ENCODE data around the gene ILDR1. TPM values are rescaled to one million over a fixed set of nuclear protein-coding genes. Genes with fewer than 3 reads are reported as not detected.
"Not testable (repeated sequence)": the region's sequence is repeated elsewhere in the genome, so short reads cannot be mapped to it uniquely, and the experiment has no call there.

The ILDR1 gene
- total and polyA plus RNA-seq, 5 donors: not detected

DNA sequence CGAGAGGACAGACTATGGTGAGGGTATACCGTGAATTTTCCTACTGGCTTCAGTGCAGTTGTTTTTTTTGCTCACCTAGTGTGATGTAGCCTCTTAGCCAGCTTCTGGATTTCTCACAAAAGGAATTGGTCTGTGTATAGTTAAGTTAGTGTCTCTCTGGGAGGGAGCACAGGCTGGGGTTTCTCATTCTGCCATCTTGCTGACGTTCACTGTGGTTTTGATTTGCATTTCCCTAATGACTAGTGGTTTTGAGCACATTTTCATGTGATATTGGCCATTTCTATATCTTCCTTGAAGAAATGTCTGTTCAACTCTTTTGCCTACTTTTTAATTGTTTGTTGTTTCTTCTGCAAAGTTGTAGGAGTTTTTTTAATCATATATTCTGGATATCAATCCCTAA, 30.9 kb upstream of the ILDR1 start:
- no peak for ATAC-seq

GRCh38 chr3:122047773-122048172, 25.7 kb upstream of the ILDR1 start:
- H3K9me3 ChIP-seq (ENCODE audit: control insufficient read depth, low read length); ATAC-seq; intact Hi-C loops (cut with DNase I); H3K27me3 ChIP-seq (ENCODE audit: control insufficient read depth, insufficient read depth); H3K4me3 ChIP-seq (ENCODE audit: low read length); H3K4me1 ChIP-seq (ENCODE audit: control insufficient read depth, insufficient read depth, low read length); H3K27ac ChIP-seq (ENCODE audit: low read length); DNase-seq: not testable (repeated sequence)
- WGBS: 88% methylated on average over 11 of the region's 11 CpGs

More for the DNA sequence above, 30.9 kb upstream of the ILDR1 start:
- Histone ChIP-seq H3K4me1 (ENCODE audit: control insufficient read depth, insufficient read depth, low read length) (no peaks in the 10 kb centered on the region), H3K9me3 (ENCODE audit: control insufficient read depth, low read length) (no peaks in the 10 kb centered on the region), H3K27me3 (ENCODE audit: control insufficient read depth, insufficient read depth) (no peaks in the 10 kb centered on the region), H3K4me3 (ENCODE audit: low read length) (no peak overlapping the region), H3K27ac (ENCODE audit: low read length) (no peak overlapping the region)
- 77% methylated on average over 3 of the region's 3 CpGs for WGBS
- intact Hi-C loops (cut with DNase I): no loop called here
- DNase-seq: no peak

- intact Hi-C loops (cut with DNase I); ATAC-seq; H3K4me3 ChIP-seq (ENCODE audit: low read length); H3K27ac ChIP-seq (ENCODE audit: low read length); H3K9me3 ChIP-seq (ENCODE audit: control insufficient read depth, low read length); H3K27me3 ChIP-seq (ENCODE audit: control insufficient read depth, insufficient read depth); H3K4me1 ChIP-seq (ENCODE audit: control insufficient read depth, insufficient read depth, low read length); DNase-seq: not testable (repeated sequence)
- 85% methylated on average over 9 of the region's 16 CpGs for WGBS
Observed at GRCh38 chr3:122047296-122047695, 25.2 kb upstream of the ILDR1 start.

- H3K27me3 ChIP-seq (ENCODE audit: control insufficient read depth, insufficient read depth): no peaks in the 10 kb centered on the region
- DNase-seq (no peak), ATAC-seq (no peak)
- intact Hi-C loops (cut with DNase I): no loop called here
- no peaks in the 10 kb centered on the region for H3K4me1 ChIP-seq (ENCODE audit: control insufficient read depth, insufficient read depth, low read length)
- WGBS: 57% methylated on average over 1 of the region's 1 CpG
- H3K27ac ChIP-seq (ENCODE audit: low read length): no peak overlapping the region
- H3K9me3 ChIP-seq (ENCODE audit: control insufficient read depth, low read length): no peaks in the 10 kb centered on the region
- no peak overlapping the region for H3K4me3 ChIP-seq (ENCODE audit: low read length)
Observed at GRCh38 chr3:122033023-122033422, 11.0 kb upstream of the ILDR1 start.

DNA sequence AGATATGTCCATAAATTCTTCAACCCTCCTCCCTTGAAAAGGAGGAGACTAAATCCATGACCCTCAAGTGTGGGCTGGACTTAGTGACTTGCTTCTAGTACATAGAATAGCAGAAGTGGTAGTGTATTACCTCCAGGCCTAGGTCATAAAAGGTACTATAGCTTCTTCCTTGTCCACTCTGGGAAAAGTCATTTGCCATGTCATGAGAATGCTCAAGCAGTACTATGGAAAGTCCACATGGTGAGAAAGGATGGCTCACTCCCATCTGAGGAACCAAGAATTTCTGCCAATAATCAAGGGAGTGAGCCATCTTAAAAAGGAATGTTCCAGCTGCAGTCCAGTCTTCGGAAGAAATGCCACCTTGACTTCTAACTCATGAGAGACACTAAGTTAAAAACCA, 10.5 kb upstream of the ILDR1 start:
- Histone ChIP-seq H3K9me3 (ENCODE audit: control insufficient read depth, low read length) (no peaks in the 10 kb centered on the region), H3K4me1 (ENCODE audit: control insufficient read depth, insufficient read depth, low read length) (no peaks in the 10 kb centered on the region), H3K4me3 (ENCODE audit: low read length) (no peak overlapping the region), H3K27ac (ENCODE audit: low read length) (no peak overlapping the region), H3K27me3 (ENCODE audit: control insufficient read depth, insufficient read depth) (no peaks in the 10 kb centered on the region)
- DNase-seq (no peak), ATAC-seq (no peak)
- 92% methylated on average over 1 of the region's 1 CpG for WGBS
- intact Hi-C loops (cut with DNase I): no loop called here

DNA sequence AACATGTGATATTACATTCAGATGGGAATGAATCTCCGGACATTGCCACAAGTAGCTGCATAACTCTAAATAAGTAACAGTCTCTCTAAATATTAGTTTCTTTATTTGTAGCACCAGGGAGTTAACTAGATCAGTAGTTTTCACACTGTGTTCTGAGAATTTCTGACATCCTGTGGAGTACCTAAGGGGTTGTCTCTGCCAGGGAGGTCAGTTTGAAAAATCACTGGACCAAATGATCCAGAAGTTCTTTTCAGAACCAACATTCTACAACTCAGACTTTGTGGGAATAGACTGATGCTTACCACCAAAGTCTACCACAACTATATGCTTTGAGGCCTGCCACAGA, 9.0 kb upstream of the ILDR1 start:
- DNase-seq (no peak), ATAC-seq (no peak)
- Histone ChIP-seq H3K27ac (ENCODE audit: low read length) (no peak overlapping the region), H3K4me1 (ENCODE audit: control insufficient read depth, insufficient read depth, low read length) (no peaks in the 10 kb centered on the region), H3K9me3 (ENCODE audit: control insufficient read depth, low read length) (no peaks in the 10 kb centered on the region), H3K4me3 (ENCODE audit: low read length) (no peak overlapping the region), H3K27me3 (ENCODE audit: control insufficient read depth, insufficient read depth) (no peaks in the 10 kb centered on the region)
- intact Hi-C loops (cut with DNase I): no loop called here
- WGBS: 82% methylated on average over 1 of the region's 1 CpG

GRCh38 chr3:122030381-122031122, 8.5 kb upstream of the ILDR1 start:
- Histone ChIP-seq H3K27me3 (ENCODE audit: control insufficient read depth, insufficient read depth) (no peaks in the 10 kb centered on the region), H3K4me3 (ENCODE audit: low read length) (no peak overlapping the region), H3K27ac (ENCODE audit: low read length) (no peak overlapping the region), H3K4me1 (ENCODE audit: control insufficient read depth, insufficient read depth, low read length) (no peaks in the 10 kb centered on the region), H3K9me3 (ENCODE audit: control insufficient read depth, low read length) (no peaks in the 10 kb centered on the region)
- WGBS: 68% methylated on average over 3 of the region's 3 CpGs
- intact Hi-C loops (cut with DNase I): no loop called here
- DNase-seq (no peak), ATAC-seq (no peak)

- Histone ChIP-seq H3K27me3 (ENCODE audit: control insufficient read depth, insufficient read depth) (no peaks in the 10 kb centered on the region), H3K4me3 (ENCODE audit: low read length) (no peak overlapping the region), H3K4me1 (ENCODE audit: control insufficient read depth, insufficient read depth, low read length) (no peaks in the 10 kb centered on the region), H3K27ac (ENCODE audit: low read length) (no peak overlapping the region), H3K9me3 (ENCODE audit: control insufficient read depth, low read length) (no peaks in the 10 kb centered on the region)
- intact Hi-C loops (cut with DNase I): no loop called here
- ATAC-seq (no peak), DNase-seq (no peak)
Observed at GRCh38 chr3:122025296-122025695, 3.2 kb upstream of the ILDR1 start.

DNA sequence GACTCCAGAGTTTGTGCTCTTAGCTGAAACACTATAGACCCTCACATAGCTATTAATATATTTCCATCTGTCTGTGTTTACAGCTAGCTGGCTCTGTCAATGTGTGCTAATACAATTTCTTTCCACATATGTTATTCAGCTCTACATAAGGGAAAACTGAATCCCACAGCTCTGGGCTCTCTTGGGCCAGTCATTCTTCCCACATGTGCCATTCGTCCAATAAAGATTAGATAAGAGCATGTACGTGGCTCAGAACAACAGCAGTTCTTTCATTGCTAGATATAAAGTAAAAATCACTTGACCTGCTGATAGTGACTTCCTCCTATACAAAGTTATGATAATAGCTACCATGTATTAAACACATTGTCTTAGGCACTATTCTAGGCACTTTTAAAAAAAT, 2.8 kb upstream of the ILDR1 start:
- Histone ChIP-seq H3K4me3 (ENCODE audit: low read length) (no peak overlapping the region), H3K4me1 (ENCODE audit: control insufficient read depth, insufficient read depth, low read length) (no peaks in the 10 kb centered on the region), H3K9me3 (ENCODE audit: control insufficient read depth, low read length) (no peaks in the 10 kb centered on the region), H3K27ac (ENCODE audit: low read length) (no peak overlapping the region), H3K27me3 (ENCODE audit: control insufficient read depth, insufficient read depth) (no peaks in the 10 kb centered on the region)
- no peak for ATAC-seq
- WGBS: 15% methylated on average over 2 of the region's 2 CpGs
- no peak for DNase-seq
- intact Hi-C loops (cut with DNase I): no loop called here

DNA sequence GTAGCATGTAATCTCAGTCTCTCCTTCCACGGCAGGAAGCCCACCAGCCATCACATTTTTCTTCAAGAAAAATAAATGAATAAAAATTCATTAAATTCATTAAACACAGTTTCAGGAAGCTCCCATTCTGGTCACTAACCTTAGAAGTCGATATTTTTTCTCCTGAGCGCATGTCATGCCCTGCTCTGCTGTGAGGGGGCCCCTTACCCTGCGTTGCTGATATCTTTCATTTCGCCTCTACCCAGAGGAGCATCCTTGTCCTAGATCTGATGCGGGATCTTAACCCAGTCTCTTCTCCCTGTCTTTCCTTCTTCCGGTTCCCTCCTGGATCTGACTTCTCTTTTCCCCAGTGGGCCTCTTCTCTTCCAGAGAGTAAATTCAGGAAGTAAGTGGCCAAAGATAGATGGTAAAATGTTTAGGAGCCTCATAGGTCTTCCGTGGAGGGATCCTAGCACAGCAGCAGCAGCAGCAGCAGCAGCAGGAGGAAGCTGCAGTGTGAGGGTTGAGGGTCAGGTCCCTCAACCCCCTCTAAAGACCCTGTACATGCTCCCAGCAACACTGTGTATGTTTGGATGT, 1.4 kb upstream of the ILDR1 start:
- no peak for ATAC-seq
- no peak for DNase-seq
- intact Hi-C loops (cut with DNase I): no loop called here
- Histone ChIP-seq H3K4me1 (ENCODE audit: control insufficient read depth, insufficient read depth, low read length) (no peaks in the 10 kb centered on the region), H3K27me3 (ENCODE audit: control insufficient read depth, insufficient read depth) (no peaks in the 10 kb centered on the region), H3K4me3 (ENCODE audit: low read length) (no peak overlapping the region), H3K27ac (ENCODE audit: low read length) (no peak overlapping the region), H3K9me3 (ENCODE audit: control insufficient read depth, low read length) (no peaks in the 10 kb centered on the region)
- WGBS: 53% methylated on average over 8 of the region's 8 CpGs

- DNase-seq: no peak
- intact Hi-C loops (cut with DNase I): no loop called here
- Histone ChIP-seq H3K9me3 (ENCODE audit: control insufficient read depth, low read length) (no peaks in the 10 kb centered on the region), H3K27me3 (ENCODE audit: control insufficient read depth, insufficient read depth) (no peaks in the 10 kb centered on the region), H3K4me3 (ENCODE audit: low read length) (no peak overlapping the region), H3K27ac (ENCODE audit: low read length) (no peak overlapping the region), H3K4me1 (ENCODE audit: control insufficient read depth, insufficient read depth, low read length) (no peaks in the 10 kb centered on the region)
- ATAC-seq: no peak
- WGBS: 62% methylated on average over 1 of the region's 1 CpG
Observed at GRCh38 chr3:122021037-122021436, 1.0 kb downstream of the ILDR1 start.

- Histone ChIP-seq H3K9me3 (ENCODE audit: control insufficient read depth, low read length) (no peaks in the 10 kb centered on the region), H3K4me3 (ENCODE audit: low read length) (no peak overlapping the region), H3K27ac (ENCODE audit: low read length) (no peak overlapping the region), H3K4me1 (ENCODE audit: control insufficient read depth, insufficient read depth, low read length) (no peaks in the 10 kb centered on the region), H3K27me3 (ENCODE audit: control insufficient read depth, insufficient read depth) (no peaks in the 10 kb centered on the region)
- intact Hi-C loops (cut with DNase I): no loop called here
- no peak for DNase-seq
- no peak for ATAC-seq
Observed at GRCh38 chr3:122019493-122019892, 2.6 kb downstream of the ILDR1 start.
